IPS-20b (cell line): ENCODE data around the gene SLC35A3.
A peak's percentile ranks its signal among the peaks of the same experiment; 100 is the strongest.

Experiments used
- H3K27ac ChIP-seq: one replicate; pipeline ENCODE4 v1.5.1; 2013; ENCODE audit warnings: low read length
- H3K27me3 ChIP-seq: 2 replicates; pipeline ENCODE4 v1.6.1; 2013; ENCODE audit warnings: mild to moderate bottlenecking, low read length, inconsistent platforms; ENCODE audit not compliant: insufficient read depth
- H3K36me3 ChIP-seq: 2 replicates; pipeline ENCODE4 v1.6.1; 2013; ENCODE audit warnings: low read depth, mild to moderate bottlenecking, inconsistent platforms, low read length, moderate library complexity; ENCODE audit not compliant: insufficient read depth
- H3K4me1 ChIP-seq: 2 replicates; pipeline ENCODE4 v1.6.1; 2013; ENCODE audit warnings: mild to moderate bottlenecking, control low read depth, inconsistent platforms, low read length, moderate library complexity; ENCODE audit not compliant: insufficient read depth
- H3K4me3 ChIP-seq: 2 replicates; pipeline ENCODE4 v1.5.1; 2013; ENCODE audit warnings: mild to moderate bottlenecking, low read length, inconsistent platforms
- H3K9ac ChIP-seq: 2 replicates; pipeline ENCODE4 v1.6.1; 2013; ENCODE audit warnings: low read depth, mild to moderate bottlenecking, inconsistent platforms, low read length, moderate library complexity
- H3K9me3 ChIP-seq: 2 replicates; pipeline ENCODE4 v1.6.1; 2013; ENCODE audit warnings: mild to moderate bottlenecking, low read depth, low read length, inconsistent platforms; ENCODE audit not compliant: insufficient read depth

The SLC35A3 gene

GRCh38 chr1:99969729-99970621 is at the start of gene SLC35A3:
Gene SLC35A3 (plus strand): TSS chr1:99969996. CDS start chr1:99993555, 23,559 bp downstream.
- Histone ChIP-seq H3K4me1 (peaks cover 7% of the 10 kb centered on the region; the same call in 1 of the 2 replicates), H3K9me3 (no peaks in the 10 kb centered on the region), H3K36me3 (no peaks in the 10 kb centered on the region), H3K27ac (no peak within 1 kb of the TSS), H3K27me3 (no peaks in the 10 kb centered on the region), H3K4me3 (peak within 1 kb of the TSS; percentile 88), H3K9ac (peak within 1 kb of the TSS; percentile 73)

DNA sequence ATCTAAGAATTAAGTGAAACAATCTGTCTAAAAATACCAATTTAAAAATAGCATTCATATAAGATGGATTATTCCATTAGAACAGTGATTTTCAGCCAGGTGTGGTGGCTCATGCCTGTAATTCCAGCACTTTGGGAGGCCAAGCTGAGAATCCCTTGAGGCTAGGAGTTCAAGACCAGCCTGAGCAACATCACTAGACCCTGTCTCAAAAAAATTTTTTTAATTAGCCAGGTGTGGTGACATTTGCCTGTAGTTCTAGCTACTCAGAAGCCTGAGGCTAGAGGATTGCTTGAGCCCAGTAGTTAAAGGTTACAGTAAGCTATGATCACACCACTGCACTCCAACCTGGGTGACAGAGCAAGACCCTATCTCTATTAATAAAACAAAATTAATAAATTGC is 35.0 kb upstream of the SLC35A3 start:
- Histone ChIP-seq H3K27ac (no peak overlapping the region), H3K4me3 (no peak overlapping the region), H3K9me3 (no peaks in the 10 kb centered on the region), H3K27me3 (no peaks in the 10 kb centered on the region), H3K9ac (no peak overlapping the region), H3K4me1 (no peaks in the 10 kb centered on the region), H3K36me3 (no peaks in the 10 kb centered on the region)

- Histone ChIP-seq H3K36me3 (no peaks in the 10 kb centered on the region), H3K4me1 (no peaks in the 10 kb centered on the region), H3K9me3 (no peaks in the 10 kb centered on the region), H3K4me3 (no peak overlapping the region), H3K27ac (no peak overlapping the region), H3K27me3 (no peaks in the 10 kb centered on the region), H3K9ac (no peak overlapping the region)
Measured at GRCh38 chr1:99935534-99935933, 34.3 kb upstream of the SLC35A3 start.

DNA sequence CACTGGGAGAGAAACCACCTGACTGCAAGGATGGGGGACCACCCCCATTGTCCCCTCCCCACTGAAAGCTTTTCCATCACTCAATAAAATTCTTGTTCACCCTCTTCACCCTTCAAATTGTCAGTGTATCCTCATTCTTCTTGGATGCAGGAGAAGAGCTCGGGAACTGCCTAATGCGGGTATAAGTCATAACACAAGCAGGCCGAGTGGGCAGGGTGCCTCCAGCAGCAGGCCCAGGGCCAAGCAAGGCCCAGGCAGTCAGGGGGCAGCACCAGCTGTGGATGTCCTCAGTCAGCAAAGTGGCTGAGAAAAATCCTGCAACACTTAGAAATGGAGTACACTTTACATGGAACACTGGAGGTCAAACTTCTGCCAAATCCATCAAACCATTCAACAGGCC is 33.7 kb upstream of the SLC35A3 start:
- Histone ChIP-seq H3K36me3 (no peaks in the 10 kb centered on the region), H3K27me3 (no peaks in the 10 kb centered on the region), H3K9ac (no peak overlapping the region), H3K4me3 (no peak overlapping the region), H3K4me1 (no peaks in the 10 kb centered on the region), H3K9me3 (no peaks in the 10 kb centered on the region), H3K27ac (no peak overlapping the region)

DNA sequence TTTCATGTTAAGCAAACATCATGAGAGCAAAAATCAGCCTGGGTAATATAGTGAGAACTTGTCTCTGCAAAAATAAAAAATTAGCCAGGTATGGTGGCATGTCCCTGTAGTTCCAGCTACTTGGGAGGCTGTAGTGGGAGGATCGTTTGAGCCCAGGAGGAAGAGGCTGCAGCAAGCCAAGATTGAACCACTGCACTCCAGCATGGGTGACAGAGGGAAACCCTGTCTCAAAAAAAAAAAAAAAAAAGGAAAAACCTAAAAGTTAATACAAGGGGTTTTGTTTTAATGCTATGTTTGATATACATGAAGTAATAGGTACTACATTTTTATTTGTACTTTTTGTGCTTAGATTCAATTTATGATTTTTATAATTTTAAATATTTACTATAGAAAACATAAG is 27.1 kb upstream of the SLC35A3 start:
- no peak overlapping the region for H3K27ac ChIP-seq
- no peaks in the 10 kb centered on the region for H3K4me1 ChIP-seq
- no peaks in the 10 kb centered on the region for H3K27me3 ChIP-seq
- no peak overlapping the region for H3K4me3 ChIP-seq
- H3K36me3 ChIP-seq, result no peaks in the 10 kb centered on the region
- H3K9ac ChIP-seq, result no peak overlapping the region
- H3K9me3 ChIP-seq, result no peaks in the 10 kb centered on the region

- Histone ChIP-seq H3K4me1 (no peaks in the 10 kb centered on the region), H3K27ac (no peak overlapping the region), H3K4me3 (no peak overlapping the region), H3K9ac (no peak overlapping the region), H3K9me3 (no peaks in the 10 kb centered on the region), H3K36me3 (no peaks in the 10 kb centered on the region), H3K27me3 (no peaks in the 10 kb centered on the region)
Measured at GRCh38 chr1:99943223-99943794, 26.5 kb upstream of the SLC35A3 start.

DNA sequence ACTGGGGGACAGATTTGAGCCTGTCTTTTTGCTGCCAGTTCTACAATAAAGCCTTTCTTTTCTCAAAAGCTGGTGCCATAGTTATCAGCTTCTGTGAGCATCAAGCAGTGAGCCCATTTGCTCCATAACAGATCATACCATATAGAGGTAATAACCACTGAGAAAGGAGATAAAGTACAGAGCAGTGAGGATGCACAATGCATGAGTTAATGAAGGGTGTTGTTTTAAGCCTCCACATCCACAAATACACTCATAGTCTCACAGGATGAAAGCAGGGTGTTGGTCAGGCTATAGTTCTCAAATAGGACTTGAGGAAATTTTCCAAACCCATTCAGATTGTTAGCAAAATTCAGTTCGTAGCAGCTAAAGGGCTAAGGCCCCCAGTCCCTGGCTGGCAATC is 25.6 kb upstream of the SLC35A3 start:
- Histone ChIP-seq H3K9me3 (no peaks in the 10 kb centered on the region), H3K27ac (no peak overlapping the region), H3K4me1 (no peaks in the 10 kb centered on the region), H3K4me3 (no peak overlapping the region), H3K36me3 (no peaks in the 10 kb centered on the region), H3K9ac (no peak overlapping the region), H3K27me3 (no peaks in the 10 kb centered on the region)

GRCh38 chr1:99945174-99945573 is 24.6 kb upstream of the SLC35A3 start:
- no peaks in the 10 kb centered on the region for H3K4me1 ChIP-seq
- no peaks in the 10 kb centered on the region for H3K36me3 ChIP-seq
- H3K27ac ChIP-seq, result no peak overlapping the region
- H3K9me3 ChIP-seq, result no peaks in the 10 kb centered on the region
- H3K9ac ChIP-seq, result no peak overlapping the region
- H3K4me3 ChIP-seq, result no peak overlapping the region
- H3K27me3 ChIP-seq, result no peaks in the 10 kb centered on the region

- Histone ChIP-seq H3K4me3 (no peak overlapping the region), H3K36me3 (no peaks in the 10 kb centered on the region), H3K9ac (no peak overlapping the region), H3K4me1 (no peaks in the 10 kb centered on the region), H3K27me3 (no peaks in the 10 kb centered on the region), H3K27ac (no peak overlapping the region), H3K9me3 (0 out of 2 replicates have a peak, but pooled peaks cover 3% of the 10 kb centered on the region)
Measured at GRCh38 chr1:99950486-99950885, 19.3 kb upstream of the SLC35A3 start.

DNA sequence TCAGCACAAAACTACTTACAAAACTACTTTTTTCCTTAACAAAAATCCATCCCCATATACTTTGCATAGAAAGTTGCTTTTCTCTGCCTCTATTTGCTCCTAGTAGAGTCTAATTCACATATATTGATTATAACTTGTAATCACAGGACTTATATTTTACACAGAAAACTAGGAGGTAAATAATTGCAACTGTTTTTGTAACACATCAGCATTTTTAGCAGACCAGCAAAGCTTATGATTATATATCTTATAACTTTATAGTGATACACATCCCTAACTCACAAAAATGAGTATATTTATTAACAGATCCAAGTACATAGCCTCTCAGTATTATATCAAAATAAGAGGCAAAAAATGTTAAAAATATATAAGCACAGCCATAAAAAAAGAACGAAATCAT is 17.3 kb upstream of the SLC35A3 start:
- H3K9ac ChIP-seq, result no peak overlapping the region
- H3K4me1 ChIP-seq, result no peaks in the 10 kb centered on the region
- no peaks in the 10 kb centered on the region for H3K27me3 ChIP-seq
- no peak overlapping the region for H3K27ac ChIP-seq
- H3K36me3 ChIP-seq, result no peaks in the 10 kb centered on the region
- no peak overlapping the region for H3K4me3 ChIP-seq
- 0 out of 2 replicates have a peak, but pooled peaks cover 3% of the 10 kb centered on the region for H3K9me3 ChIP-seq

DNA sequence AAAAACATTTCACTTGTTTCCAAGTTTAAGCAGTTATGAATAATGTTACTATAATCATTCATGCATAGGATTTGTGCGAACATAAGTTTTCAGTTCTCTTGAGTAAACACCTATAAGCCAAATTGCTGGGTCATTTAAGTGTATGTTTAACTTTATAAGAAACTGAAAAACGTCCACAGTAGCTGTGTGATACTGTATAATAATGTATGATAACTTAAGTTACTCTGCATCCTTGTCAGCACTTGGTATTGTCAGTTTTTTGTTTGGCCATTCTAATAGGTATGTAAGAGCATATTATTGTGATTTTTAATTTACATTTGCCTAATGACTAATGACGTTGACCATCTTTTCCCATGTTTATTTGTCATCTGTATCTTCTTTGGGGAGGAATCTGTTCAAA is 14.4 kb upstream of the SLC35A3 start:
- H3K9ac ChIP-seq, result no peak overlapping the region
- no peaks in the 10 kb centered on the region for H3K27me3 ChIP-seq
- H3K9me3 ChIP-seq, result 0 out of 2 replicates have a peak, but pooled peaks cover 3% of the 10 kb centered on the region

DNA sequence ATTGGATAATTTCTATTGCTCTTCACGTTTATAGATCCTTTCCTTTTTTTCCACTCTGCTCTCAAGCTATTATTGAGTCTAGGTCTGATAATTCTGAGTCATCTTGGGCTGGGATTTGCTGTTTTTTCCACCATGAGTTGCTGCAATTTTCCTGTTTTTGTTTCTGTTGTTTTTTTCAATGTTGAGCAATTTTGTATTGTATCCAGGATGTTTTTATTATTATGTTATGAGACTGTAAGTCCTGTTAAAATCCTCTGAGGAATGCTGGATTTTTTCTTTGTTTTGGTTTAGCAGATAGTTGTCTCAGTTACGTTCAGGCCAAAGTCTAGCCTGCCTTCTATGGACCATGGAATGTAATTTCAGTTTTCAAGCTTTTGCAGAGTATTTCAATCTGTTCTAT is 13.0 kb upstream of the SLC35A3 start:
- no peaks in the 10 kb centered on the region for H3K36me3 ChIP-seq
- no peak overlapping the region for H3K4me3 ChIP-seq
- no peak overlapping the region for H3K9ac ChIP-seq
- H3K27me3 ChIP-seq, result no peaks in the 10 kb centered on the region
- peaks cover 4% of the 10 kb centered on the region; the same call in 1 of the 2 replicates for H3K4me1 ChIP-seq
- H3K27ac ChIP-seq, result no peak overlapping the region
- 0 out of 2 replicates have a peak, but pooled peaks cover 3% of the 10 kb centered on the region for H3K9me3 ChIP-seq

More for the DNA sequence above, 14.4 kb upstream of the SLC35A3 start:
- Histone ChIP-seq H3K4me3 (no peak overlapping the region), H3K4me1 (peaks cover 4% of the 10 kb centered on the region; the same call in 1 of the 2 replicates), H3K36me3 (no peaks in the 10 kb centered on the region), H3K27ac (no peak overlapping the region)
